Hepatocyte (in vitro differentiated cells): ENCODE results near the gene HRAS.

Experiments
- EZH2 ChIP-seq: fragments of 200-600 bp; sonication (generic); IDR thresholded peaks from 2 replicates; pipeline ENCODE4 v1.6.1; 2016; ENCODE audit warnings: antibody characterized with exemption, mild to moderate bottlenecking, borderline replicate concordance
- EZH2phosphoT487 ChIP-seq: fragments of 200-600 bp; sonication (generic); IDR thresholded peaks from one replicate; pipeline ENCODE4 v1.6.1; 2018; ENCODE audit warnings: antibody characterized with exemption, mild to moderate bottlenecking, low read depth, moderate library complexity; ENCODE audit not compliant: unreplicated experiment, severe bottlenecking
- TF ChIP-seq, protein P1 (sequence below): fragments of 200-600 bp; sonication (generic); IDR thresholded peaks from 2 replicates; pipeline ENCODE4 v1.5.1; 2016; ENCODE audit warnings: antibody characterized with exemption, mild to moderate bottlenecking; ENCODE audit not compliant: poor library complexity

DNA sequence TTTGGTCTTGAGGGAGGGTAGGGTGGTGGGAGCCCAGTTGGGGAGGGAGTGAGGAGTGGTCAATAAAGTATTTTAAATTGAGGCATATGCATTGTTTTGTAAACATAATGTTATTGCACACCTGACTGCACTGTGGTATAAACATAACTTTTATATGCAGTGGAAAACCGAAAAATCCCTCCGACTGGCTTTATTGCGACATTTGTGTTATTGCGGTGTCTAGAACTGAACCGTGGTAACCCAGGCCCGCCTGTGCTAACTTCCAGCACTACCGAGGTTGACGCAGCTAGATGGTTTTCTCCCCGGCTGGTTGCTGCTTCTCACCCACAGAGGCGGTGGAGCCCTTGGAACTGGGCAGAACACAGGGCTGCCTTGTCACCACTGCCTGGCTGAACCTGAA lies 20.8 kb downstream of the HRAS start:
- TF ChIP-seq EZH2 (no peak), EZH2phosphoT487 (no peak)
- TF ChIP-seq, protein P1, sequence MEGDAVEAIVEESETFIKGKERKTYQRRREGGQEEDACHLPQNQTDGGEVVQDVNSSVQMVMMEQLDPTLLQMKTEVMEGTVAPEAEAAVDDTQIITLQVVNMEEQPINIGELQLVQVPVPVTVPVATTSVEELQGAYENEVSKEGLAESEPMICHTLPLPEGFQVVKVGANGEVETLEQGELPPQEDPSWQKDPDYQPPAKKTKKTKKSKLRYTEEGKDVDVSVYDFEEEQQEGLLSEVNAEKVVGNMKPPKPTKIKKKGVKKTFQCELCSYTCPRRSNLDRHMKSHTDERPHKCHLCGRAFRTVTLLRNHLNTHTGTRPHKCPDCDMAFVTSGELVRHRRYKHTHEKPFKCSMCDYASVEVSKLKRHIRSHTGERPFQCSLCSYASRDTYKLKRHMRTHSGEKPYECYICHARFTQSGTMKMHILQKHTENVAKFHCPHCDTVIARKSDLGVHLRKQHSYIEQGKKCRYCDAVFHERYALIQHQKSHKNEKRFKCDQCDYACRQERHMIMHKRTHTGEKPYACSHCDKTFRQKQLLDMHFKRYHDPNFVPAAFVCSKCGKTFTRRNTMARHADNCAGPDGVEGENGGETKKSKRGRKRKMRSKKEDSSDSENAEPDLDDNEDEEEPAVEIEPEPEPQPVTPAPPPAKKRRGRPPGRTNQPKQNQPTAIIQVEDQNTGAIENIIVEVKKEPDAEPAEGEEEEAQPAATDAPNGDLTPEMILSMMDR: no peak
